NOMO-1 (cell line): ENCODE data around the gene UCMA.

ENCODE experiments used
- DNase-seq, 2 experiments: peaks; one replicate each; lab custom pipeline; 2025; ENCODE audit not compliant: unreplicated experiment in 2 of 2; lab: John Stamatoyannopoulos, UW

The UCMA gene

GRCh38 chr10:13189961-13190360 is 44.2 kb downstream of the UCMA start:
- no peak for DNase-seq

DNA sequence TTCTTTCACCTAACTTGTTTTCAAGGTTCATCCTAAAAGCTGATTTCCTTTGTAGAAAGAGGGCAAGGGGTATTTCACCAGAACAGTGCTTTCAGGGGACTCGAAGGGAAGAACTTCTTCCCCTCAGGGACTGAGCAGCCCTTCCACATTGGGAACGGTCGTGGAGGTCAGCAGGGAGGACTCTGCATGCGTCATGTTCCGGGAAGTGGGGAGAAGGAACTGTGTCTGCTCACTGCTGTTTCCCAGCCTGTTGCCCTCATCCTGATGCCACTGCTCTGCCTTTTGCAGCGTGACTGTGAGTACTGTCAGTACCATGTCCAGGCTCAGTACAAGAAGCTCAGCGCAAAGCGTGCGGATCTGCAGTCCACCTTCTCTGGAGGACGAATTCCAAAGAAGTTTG is 45.6 kb downstream of the UCMA start:
- DNase-seq: no peak

DNA sequence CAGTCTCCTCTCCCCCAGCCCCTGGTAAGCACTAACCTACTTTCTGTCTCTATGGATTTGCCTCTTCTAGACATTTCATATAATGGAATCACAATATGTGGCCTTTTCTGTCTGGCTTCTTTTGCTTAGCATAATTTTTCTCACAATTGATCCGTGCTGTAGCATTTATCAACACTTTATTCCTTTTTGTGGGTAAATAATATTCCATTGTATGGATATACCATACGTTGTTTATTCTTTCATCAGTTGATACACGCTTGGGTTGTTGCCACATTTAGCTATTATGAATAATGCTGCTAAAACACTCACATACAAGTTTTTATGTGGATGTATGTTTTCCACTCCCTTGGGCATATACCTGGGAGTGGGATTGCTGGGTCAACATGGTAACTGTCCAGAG is 47.0 kb downstream of the UCMA start:
- DNase-seq: no peak

GRCh38 chr10:13184730-13185514 is 49.3 kb downstream of the UCMA start:
- no peak for DNase-seq

DNA sequence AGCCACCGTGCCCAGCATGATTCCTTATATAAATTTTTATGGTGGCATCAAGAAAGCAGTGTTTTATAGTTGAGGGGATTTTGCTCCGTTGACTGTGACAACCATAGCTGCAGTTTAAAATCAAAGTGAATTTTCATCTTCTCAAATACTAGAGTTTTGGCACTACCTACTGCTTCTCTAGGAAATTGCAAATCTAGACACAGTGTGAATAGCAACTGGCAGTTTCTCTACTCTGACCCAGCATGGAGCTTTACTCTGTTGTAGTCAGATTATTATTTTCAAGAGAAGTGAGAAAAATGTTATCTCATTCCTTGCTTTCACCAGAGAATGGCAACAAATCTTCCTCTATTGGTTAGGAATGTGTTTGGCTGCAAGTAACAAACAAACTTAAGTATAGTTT is 49.9 kb downstream of the UCMA start:
- no peak for DNase-seq

- no peak for DNase-seq
Measured at GRCh38 chr10:13183625-13184024, 50.5 kb downstream of the UCMA start.

GRCh38 chr10:13182424-13182823 is 51.8 kb downstream of the UCMA start:
- no peak for DNase-seq

DNA sequence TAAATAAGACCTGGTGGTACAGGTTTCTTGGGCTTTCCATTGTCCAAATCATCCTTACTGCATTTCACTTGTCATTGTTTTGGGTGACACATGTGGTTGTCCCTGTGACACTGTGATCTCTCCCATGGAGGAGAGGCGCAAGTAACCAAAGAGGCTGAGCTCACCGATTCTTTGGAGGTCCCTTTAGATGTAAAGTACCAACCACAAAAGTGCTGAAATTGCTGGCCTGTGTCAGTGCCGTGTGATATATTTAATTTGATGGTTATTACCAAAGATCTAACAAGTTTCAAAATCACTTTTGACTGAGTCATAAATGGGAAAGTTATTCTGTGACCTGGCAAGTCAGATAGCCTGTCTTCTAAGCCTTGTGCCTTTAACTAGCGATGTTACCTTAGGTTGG is 53.4 kb downstream of the UCMA start:
- no peak for DNase-seq

- no peak for DNase-seq
Measured at GRCh38 chr10:13173616-13174015, 60.6 kb downstream of the UCMA start.
